ENCODE measurements around the gene ATG9A.

DNA sequence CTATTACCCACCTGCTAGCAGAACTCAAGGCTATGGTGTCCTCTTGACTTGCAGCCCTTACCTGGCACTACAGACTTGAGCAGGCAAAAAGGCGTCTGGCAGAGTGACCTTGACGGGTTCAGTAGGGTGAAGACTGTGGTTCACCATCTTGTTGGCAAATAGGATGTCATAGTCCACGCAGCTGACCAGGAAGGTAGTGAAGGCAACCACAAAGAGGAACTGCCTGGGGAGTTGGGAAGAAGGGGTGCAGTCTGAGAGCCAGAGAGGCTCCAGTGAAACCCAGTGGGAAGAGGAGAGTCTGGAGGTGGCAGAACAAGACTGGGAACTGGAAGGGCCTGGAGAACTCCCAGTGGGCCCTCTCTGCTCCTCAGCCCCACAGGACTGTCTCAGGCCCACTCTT, 4.1 kb downstream of the ATG9A start:
- TF ChIP-seq CTCF (IDR thresholded peaks at IDR 0.05) = no peak
- no peak for TF ChIP-seq POLR2A (IDR thresholded peaks at IDR 0.05)
